Stimulated activated CD8-positive, alpha-beta memory T cell treated with anti-CD3 and anti-CD28 coated beads, Interleukin-7, amount 100 ng/mL, for 1 hour (primary cell): ENCODE results near the gene DUS2.
"Not testable (repeated sequence)": the region's sequence is repeated elsewhere in the genome, so short reads cannot be mapped to it uniquely, and the experiment has no call there.

Experiments used
- DNase-seq, 2 donors: peaks; one replicate each; pipeline ENCODE4 v3.0.0-alpha.2; 2020; ENCODE audit warnings: low read depth in 2 of 2

DUS2 gene

GRCh38 chr16:67998779-67999688 is 24.1 kb upstream of the DUS2 start, which contains the start of gene DPEP2:
Gene DPEP2 (minus strand): TSS chr16:67999484. CDS start chr16:67993212, 6,272 bp downstream.
- DNase-seq = not testable (repeated sequence)

DNA sequence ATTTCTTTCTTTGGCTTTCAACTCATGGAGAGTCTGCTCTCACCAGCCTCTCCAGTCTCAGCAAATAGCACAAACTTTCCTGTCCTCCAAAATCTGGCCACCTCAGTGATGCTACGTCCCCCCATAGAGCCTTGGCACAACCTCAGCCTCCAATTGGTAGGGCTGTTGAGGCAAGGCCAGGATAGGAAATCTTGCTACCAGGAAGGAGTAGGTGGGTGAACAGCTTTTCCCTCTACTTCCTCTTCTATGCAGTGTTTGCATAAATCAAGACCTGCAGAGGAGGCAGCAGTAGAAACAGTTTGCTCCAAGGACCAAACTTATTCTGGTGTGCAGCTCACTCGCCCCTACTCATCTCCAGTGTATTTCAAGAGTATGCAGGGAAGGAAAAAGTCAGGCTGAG is 23.1 kb upstream of the DUS2 start:
- DNase-seq = no peak

DNA sequence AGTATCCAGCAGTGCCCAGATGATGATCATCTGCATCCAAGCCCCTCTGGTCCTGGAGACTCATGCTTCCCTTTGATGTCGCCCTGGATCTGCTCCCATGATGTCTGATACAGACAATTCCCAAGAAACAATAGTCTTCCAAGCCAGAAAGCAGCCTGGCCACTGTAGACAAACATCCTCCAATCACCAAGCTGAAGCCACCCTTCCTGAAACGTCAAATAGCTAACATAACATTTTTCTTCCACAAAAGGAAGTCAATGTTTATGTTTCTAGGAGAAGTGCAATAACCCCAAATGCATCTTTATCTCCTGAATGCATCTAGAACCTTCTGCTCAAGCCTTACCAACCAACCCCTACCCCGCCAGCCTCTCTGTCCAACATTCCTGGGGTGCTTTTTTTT is 22.6 kb upstream of the DUS2 start:
- no peak for DNase-seq

GRCh38 chr16:68003031-68003430 is 20.1 kb upstream of the DUS2 start:
- no peak for DNase-seq

- no peak for DNase-seq
Observed at GRCh38 chr16:68005211-68005610, 17.9 kb upstream of the DUS2 start.

DNA sequence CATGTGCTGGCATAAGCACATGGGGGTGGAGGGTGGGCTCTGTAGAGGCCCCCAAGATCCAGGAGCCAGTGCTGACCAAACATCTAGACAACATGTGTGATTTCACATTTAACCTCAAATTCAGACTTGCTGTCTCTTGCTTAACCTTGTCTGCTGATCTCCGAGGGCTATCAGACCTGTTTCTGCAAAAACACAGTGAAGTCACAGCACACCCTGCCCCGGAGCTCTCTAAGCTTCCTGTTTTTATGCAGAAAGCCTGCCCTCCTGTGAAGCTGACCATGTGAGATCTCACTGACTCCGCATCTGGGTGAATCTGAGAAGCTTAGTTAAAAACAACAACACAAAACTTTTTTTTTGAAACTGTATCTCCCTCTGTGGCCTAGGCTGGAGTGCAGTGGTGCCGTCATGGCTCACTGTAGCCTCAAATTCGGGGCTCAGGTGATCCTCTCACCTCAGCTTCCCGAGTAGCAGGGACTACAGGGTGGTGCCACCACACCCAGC is 17.2 kb upstream of the DUS2 start:
- DNase-seq = no peak

DNA sequence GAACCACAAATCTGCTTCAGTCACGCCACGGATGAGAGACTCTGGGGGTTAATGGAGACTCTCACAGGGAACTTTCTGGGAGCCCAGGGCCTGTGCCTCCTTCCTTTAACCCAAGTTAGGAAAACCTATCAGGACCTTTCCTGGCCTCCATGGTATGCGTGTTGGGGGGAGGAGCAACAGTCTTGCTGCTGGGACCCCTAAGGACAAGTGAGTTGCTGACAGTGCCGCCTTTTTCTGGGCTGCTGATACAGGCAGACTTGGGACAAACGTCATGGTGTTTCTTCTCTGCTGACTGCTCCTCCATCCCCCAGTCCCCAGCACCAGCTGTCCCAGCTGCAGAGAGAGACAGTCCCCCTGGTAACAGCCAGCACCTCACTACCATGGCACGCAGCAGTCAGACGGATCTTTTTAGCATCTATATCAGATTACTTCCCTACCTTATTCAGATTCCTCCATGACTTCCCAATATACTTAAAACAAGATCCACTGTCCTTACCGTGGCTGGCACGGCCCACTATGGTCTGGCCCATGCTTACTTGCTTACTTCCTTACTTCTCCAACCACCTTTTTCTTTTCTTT is 13.8 kb upstream of the DUS2 start:
- no peak for DNase-seq

DNA sequence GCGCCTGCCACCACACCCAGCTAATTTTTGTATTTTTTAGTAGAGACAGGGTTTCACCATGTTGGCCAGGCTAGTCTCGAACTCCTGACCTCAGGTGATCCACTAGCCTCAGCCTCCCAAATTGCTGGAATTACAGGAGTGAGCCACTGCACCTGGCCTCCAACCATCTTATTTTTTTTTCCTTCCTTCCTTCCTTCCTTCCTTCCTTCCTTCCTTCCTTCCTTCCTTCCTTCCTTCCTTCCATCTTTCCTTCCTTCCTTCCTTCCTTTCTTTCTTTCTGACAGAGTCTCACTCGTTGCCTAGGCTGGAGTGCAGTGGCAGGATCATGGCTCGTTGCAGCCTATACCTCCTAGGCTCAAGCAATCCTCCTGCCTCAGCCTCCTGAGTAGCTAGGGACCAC is 13.2 kb upstream of the DUS2 start:
- DNase-seq = not testable (repeated sequence)

DNA sequence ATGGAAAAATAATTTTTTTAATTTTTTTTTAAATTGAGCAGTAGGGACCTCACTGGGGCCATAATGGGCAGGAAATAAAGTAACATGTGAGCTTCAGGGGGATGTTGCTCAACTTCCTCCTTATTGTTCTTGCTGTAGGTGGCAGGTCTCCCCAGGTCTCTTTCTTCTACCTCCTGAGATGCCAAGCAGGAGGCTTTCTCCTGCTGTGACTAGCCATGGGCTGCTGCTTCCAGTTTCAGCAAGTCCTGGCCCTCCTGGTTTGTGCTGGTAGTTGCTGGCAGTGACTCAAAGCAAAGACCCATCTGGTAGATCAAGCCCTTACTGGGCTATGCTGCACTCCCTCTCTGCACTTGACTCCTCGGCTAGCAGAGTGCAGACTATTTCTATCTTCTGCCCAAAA is 9.6 kb upstream of the DUS2 start:
- DNase-seq = no peak

GRCh38 chr16:68015681-68016080 is 7.4 kb upstream of the DUS2 start, which contains the start of gene DPEP2NB:
Gene DPEP2NB (minus strand): TSS chr16:68015911. CDS start chr16:68015770, 141 bp downstream.
- DNase-seq = no peak

- DNase-seq = no peak
Observed at GRCh38 chr16:68019167-68019680, 3.9 kb upstream of the DUS2 start.

DNA sequence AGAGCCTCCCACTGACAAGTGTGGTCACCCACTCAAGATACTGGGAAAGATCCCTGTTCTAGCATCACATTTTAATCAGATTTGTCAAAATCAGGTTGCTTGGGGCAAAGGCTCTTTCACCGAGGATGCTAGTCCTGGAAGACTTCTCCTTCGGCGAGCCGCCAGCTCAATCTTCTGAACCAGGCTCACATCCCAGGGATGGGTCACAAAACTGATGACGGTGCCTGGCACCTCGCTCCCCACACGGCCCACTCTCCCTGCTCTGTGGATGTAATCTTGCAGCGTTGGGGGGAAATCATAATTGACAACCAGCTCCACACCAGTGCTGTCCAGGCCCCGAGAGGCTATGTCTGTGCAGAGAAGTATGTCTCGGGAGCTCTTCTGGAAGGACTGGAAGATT is 1.6 kb upstream of the DUS2 start:
- DNase-seq = no peak

GRCh38 chr16:68022278-68022727 is 781 bp upstream of the DUS2 start:
- no peak for DNase-seq

DNA sequence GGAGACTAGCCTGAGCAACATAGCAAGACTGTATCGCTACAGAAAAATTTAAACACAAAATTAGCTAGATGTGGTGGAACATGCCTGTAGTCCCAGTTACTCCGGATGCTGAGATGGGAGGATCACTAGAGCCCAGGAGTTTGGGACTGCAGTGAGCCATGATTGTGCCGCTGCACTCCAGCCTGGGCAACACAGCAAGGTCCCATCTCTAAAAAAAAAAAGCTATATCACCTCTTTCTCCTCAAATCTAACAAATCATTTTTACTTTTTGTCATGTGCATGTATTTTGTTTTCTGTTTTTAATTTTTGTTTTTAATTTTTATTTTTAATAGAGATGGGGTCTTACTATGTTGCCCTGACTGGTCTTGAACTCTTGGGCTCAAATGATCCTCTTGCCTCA is 5.9 kb downstream of the DUS2 start:
- DNase-seq = no peak

GRCh38 chr16:68030108-68030507 is 7.0 kb downstream of the DUS2 start:
- not testable (repeated sequence) for DNase-seq

- no peak for DNase-seq
Observed at GRCh38 chr16:68031951-68032350, 8.9 kb downstream of the DUS2 start.

- DNase-seq = no peak
Observed at GRCh38 chr16:68033101-68033500, 10.0 kb downstream of the DUS2 start.

- no peak for DNase-seq
Observed at GRCh38 chr16:68035227-68035626, 12.1 kb downstream of the DUS2 start.

DNA sequence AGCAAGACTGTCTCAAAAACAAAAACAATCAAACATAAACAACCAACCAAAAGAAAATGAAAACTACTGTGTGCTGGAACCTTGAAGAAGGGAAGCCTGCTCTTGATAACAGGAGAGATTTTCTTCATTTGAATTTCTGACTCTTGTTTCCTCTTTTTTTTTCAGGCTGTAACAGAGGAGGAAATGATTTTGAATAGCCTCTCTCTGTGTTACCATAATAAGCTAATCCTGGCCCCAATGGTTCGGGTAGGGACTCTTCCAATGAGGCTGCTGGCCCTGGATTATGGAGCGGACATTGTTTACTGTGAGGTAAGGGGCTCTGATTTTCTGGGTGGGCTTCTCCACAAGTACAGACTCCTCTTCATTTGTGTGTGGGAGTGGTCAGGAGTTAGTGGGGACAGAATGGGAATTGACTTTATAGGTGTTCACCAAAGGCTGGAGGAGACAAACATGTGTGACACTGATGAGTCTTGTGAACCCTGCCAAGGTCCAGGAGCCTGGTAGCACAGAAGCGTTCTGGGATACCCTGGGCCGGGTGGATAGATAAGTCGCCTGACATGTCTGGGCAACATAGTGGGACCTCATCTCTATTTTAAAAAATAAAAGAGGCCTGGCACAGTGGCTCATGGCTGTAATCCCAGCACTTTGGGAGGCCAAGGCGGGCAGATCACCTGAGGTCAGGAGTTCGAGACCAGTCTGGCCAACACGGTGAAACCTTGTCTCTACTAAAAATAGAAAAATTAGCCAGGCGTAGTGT is 14.9 kb downstream of the DUS2 start:
- no peak for DNase-seq

DNA sequence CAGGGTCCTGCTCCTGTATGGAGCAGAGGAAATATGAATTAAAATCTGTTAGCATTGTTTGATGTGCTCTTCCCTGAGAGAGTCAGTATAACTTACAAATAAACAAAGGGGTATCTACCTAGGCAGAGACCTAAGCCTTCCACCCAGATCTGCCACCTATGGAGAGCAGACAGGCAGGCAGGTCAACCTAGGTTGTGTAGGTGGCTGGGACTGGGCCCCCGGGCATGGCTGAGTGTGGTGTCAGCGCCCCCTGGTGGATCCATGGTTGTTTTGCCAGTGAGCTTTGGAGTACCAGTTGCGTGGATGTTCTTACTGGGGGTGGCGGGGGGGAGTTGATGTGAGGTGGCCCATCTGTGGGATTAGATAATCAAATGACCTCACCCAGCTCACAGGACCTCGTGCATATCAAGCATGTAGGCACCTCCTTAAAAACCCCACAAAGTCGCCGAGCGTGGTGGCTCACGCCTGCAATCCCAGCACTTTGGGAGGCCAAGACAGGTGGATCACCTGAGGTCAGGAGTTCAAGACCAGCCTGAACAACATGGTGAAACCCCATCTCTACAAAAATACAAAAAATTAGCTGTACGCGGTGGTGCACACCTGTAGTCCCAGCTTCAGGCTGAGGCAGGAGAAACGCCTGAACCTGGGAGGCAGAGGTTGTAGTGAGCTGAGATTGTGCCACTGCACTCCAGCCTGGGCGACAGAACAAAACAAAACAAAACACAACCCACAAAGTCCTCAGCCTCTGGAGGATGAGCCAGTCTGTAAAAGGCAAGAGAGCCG is 17.6 kb downstream of the DUS2 start:
- peak; percentile 86 to 87 for DNase-seq

- no peak for DNase-seq
Observed at GRCh38 chr16:68041783-68042182, 18.7 kb downstream of the DUS2 start.
